HepG2 (cell line): Measurements from ENCODE around the gene VSIR. TPM values are rescaled to one million over a fixed set of nuclear protein-coding genes. Genes with fewer than 3 reads are reported as not detected.

Experiments used
- ARHGAP35 ChIP-seq: sonication (generic); formaldehyde crosslinking; IDR thresholded peaks from 2 replicates; pipeline ENCODE4 v1.9.0; 2022; ENCODE audit warnings: mild to moderate bottlenecking, inconsistent platforms, moderate library complexity, missing genetic modification reagents, borderline replicate concordance
- CEBPZ ChIP-seq: IDR thresholded peaks from 2 replicates; pipeline ENCODE4 v1.6.1; 2012; ENCODE audit warnings: low read length, improper control_type of control experiment
- KDM3A ChIP-seq: IDR thresholded peaks from 2 replicates; pipeline ENCODE4 v1.6.1; 2018; ENCODE audit warnings: low read depth, missing compliant biosample characterization
- KDM6A ChIP-seq: IDR thresholded peaks from 2 replicates; pipeline ENCODE4 v1.6.1; 2016; ENCODE audit warnings: low read depth
- RFXANK ChIP-seq: IDR thresholded peaks from 2 replicates; pipeline ENCODE4 v1.6.1; 2016
- SUZ12 ChIP-seq: fragments of 150-350 bp; IDR thresholded peaks from 2 replicates; pipeline ENCODE4 v1.6.1; 2014; ENCODE audit warnings: low read depth, low read length
- TBP ChIP-seq: sonication (generic); formaldehyde crosslinking; IDR thresholded peaks from 2 replicates; pipeline ENCODE4 v1.5.0; 2020; ENCODE audit warnings: missing genetic modification reagents
- ZBTB21 ChIP-seq: sonication (generic); formaldehyde crosslinking; IDR thresholded peaks from 2 replicates; pipeline ENCODE4 v1.4.0; 2020; ENCODE audit warnings: missing genetic modification reagents
- ZNF335 ChIP-seq: sonication (generic); formaldehyde crosslinking; IDR thresholded peaks from 2 replicates; pipeline ENCODE4 v1.4.0; 2020; ENCODE audit warnings: missing genetic modification reagents
- ZNF563 ChIP-seq: sonication (generic); formaldehyde crosslinking; IDR thresholded peaks from 2 replicates; pipeline ENCODE4 v1.8.0; 2022; ENCODE audit warnings: mild to moderate bottlenecking, moderate library complexity, missing genetic modification reagents
- ZNF589 ChIP-seq: sonication (generic); formaldehyde crosslinking; conservative IDR thresholded peaks from 2 replicates; pipeline ENCODE4 v1.8.0; 2022; ENCODE audit warnings: mild to moderate bottlenecking, moderate library complexity, missing genetic modification reagents
- ZNF740 ChIP-seq: sonication (generic); formaldehyde crosslinking; IDR thresholded peaks from 2 replicates; pipeline ENCODE4 v1.4.0; 2020; ENCODE audit warnings: missing genetic modification reagents
- polyA plus RNA-seq, 8 experiments: library from polyadenylated mRNA; depleted of rRNA in 3 of 8; stranded (reverse) in 7 of 8; unstranded in 1 of 8; fragments of >200 nt; fragmentation: Illumina TruSeq in 4 of 8; extraction: Trizol in 4 of 8; gene quantifications; 2 replicates each; pipeline versions ENCODE4 v1.2.1 to v1.2.3, GENCODE V29; 2011 to 2016; ENCODE audit warnings: low read depth in 4 of 8, missing spikeins in 1 of 8, mixed read lengths in 1 of 8; ENCODE audit not compliant: insufficient read depth in 1 of 8
- total RNA-seq, 5 experiments: library from RNA; depleted of rRNA; stranded (reverse); fragments of >200 nt; fragmentation: Illumina TruSeq; extraction: Trizol; gene quantifications; 2 replicates each; pipeline ENCODE4 v1.2.3, GENCODE V29; 2016; ENCODE audit warnings: low read depth in 1 of 5
- TF ChIP-seq, protein P1 (sequence below): sonication (generic); formaldehyde crosslinking; IDR thresholded peaks from 2 replicates; pipeline ENCODE4 v1.4.0; 2020; ENCODE audit warnings: mild to moderate bottlenecking, missing genetic modification reagents
- TF ChIP-seq, protein P2 (sequence below): sonication (generic); formaldehyde crosslinking; IDR thresholded peaks from 2 replicates; pipeline ENCODE4 v1.4.0; 2020; ENCODE audit warnings: missing genetic modification reagents, borderline replicate concordance
- TF ChIP-seq, protein P3 (sequence below): sonication (generic); formaldehyde crosslinking; IDR thresholded peaks from 2 replicates; pipeline ENCODE4 v1.4.0; 2020; ENCODE audit warnings: missing genetic modification reagents

The VSIR gene
- total and polyA plus RNA-seq, 2 of the 13 experiments (the other 11 are each of a cell fraction or from before 2014, with no cell fraction given) = 0.44 to 3.2 TPM

DNA sequence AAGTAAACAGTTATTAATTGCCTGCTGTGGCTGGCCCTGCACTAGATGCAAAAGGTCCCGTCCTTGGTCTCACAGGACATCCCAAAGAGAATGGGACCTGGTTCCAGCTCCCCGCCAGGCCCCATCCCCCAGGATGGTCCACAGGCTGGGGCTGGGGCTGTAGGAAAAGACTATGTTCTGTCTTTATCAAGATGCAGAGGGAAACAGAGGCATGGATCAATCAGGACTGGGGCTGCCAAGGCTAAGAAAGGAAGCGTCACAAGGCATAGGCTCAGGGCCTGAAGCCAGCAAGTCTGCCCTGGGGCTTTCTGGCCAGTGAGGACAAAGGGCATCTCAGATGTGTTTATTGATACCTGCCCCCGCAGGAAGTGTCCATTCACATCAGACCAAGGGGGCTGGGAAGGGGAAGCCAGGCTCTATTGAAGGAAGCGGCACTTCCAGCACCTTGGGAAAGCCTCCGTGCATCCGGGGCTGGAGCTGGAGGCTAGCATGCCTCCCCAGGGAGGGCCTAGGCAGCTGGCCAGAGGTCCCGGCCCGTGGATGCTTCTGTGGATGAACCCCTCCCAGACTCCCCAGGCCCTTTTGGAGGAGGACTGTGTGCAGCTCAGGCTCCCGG, 5.8 kb downstream of the VSIR start (continued):
- TF ChIP-seq TBP (no peak), ZNF589 (CRISPR knock-in tag) (no peak), ZNF740 (CRISPR knock-in tag) (no peak), KDM6A (no peak), RFXANK (CRISPR knock-in tag) (no peak), ZNF335 (CRISPR knock-in tag) (no peak), KDM3A (no peak), SUZ12 (no peak), ARHGAP35 (no peak), ZNF563 (no peak), CEBPZ (no peak), ZBTB21 (CRISPR knock-in tag) (no peak)
- TF ChIP-seq, protein P1, sequence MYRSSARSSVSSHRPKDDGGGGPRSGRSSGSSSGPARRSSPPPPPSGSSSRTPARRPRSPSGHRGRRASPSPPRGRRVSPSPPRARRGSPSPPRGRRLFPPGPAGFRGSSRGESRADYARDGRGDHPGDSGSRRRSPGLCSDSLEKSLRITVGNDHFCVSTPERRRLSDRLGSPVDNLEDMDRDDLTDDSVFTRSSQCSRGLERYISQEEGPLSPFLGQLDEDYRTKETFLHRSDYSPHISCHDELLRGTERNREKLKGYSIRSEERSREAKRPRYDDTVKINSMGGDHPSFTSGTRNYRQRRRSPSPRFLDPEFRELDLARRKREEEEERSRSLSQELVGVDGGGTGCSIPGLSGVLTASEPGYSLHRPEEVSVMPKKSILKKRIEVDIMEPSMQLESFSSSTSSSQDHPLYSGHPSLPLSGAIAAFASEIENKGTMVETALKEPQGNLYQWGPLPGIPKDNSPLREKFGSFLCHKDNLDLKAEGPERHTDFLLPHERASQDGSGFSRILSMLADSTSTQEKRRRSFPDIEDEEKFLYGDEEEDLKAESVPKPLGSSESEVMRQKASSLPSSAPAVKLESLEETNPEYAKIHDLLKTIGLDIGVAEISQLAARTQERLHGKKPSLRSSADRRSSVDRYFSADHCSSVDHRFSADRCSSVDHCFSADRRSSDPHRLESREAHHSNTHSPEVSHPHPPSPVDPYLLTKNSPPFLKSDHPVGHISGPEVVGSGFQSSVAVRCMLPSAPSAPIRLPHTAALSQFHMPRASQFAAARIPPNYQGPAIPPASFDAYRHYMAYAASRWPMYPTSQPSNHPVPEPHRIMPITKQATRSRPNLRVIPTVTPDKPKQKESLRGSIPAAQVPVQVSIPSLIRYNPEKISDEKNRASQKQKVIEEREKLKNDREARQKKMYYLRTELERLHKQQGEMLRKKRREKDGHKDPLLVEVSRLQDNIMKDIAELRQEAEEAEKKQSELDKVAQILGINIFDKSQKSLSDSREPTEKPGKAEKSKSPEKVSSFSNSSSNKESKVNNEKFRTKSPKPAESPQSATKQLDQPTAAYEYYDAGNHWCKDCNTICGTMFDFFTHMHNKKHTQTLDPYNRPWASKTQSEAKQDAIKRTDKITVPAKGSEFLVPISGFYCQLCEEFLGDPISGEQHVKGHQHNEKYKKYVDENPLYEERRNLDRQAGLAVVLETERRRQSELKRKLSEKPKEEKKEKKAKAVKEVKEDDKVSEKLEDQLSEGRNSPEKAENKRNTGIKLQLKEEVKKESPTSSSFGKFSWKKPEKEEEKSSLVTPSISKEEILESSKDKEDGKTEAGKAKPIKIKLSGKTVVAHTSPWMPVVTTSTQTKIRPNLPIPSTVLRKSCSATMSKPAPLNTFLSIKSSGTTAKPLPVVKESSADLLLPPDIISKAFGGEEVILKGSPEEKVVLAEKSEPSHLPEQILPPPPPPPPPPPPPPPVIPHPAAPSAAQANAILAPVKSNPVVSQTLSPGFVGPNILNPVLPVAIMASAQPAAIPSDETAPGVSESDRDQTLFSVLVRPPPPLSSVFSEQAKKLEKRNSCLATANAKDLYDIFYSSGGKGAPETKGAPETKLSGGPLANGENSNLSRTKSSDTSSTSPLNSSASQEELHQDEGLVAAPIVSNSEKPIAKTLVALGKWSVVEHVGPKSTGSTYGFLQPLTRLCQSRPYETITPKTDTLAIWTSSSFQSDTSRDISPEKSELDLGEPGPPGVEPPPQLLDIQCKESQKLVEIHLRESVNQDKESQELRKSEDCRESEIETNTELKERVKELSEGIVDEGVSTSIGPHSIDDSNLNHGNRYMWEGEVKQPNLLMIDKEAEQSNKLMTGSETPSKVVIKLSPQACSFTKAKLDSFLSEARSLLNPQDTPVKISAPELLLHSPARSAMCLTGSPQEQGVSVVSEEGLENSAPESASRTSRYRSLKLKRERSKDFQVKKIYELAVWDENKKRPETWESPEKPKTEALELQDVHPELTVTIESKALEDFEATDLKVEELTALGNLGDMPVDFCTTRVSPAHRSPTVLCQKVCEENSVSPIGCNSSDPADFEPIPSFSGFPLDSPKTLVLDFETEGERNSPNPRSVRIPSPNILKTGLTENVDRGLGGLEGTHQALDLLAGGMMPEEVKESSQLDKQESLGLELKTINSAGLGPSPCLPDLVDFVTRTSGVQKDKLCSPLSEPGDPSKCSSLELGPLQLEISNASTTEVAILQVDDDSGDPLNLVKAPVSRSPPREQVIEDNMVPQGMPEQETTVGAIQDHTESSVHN (CRISPR knock-in tag) = no peak
- TF ChIP-seq, protein P2, sequence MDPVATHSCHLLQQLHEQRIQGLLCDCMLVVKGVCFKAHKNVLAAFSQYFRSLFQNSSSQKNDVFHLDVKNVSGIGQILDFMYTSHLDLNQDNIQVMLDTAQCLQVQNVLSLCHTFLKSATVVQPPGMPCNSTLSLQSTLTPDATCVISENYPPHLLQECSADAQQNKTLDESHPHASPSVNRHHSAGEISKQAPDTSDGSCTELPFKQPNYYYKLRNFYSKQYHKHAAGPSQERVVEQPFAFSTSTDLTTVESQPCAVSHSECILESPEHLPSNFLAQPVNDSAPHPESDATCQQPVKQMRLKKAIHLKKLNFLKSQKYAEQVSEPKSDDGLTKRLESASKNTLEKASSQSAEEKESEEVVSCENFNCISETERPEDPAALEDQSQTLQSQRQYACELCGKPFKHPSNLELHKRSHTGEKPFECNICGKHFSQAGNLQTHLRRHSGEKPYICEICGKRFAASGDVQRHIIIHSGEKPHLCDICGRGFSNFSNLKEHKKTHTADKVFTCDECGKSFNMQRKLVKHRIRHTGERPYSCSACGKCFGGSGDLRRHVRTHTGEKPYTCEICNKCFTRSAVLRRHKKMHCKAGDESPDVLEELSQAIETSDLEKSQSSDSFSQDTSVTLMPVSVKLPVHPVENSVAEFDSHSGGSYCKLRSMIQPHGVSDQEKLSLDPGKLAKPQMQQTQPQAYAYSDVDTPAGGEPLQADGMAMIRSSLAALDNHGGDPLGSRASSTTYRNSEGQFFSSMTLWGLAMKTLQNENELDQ = no peak
- TF ChIP-seq, protein P3, sequence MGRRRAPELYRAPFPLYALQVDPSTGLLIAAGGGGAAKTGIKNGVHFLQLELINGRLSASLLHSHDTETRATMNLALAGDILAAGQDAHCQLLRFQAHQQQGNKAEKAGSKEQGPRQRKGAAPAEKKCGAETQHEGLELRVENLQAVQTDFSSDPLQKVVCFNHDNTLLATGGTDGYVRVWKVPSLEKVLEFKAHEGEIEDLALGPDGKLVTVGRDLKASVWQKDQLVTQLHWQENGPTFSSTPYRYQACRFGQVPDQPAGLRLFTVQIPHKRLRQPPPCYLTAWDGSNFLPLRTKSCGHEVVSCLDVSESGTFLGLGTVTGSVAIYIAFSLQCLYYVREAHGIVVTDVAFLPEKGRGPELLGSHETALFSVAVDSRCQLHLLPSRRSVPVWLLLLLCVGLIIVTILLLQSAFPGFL (CRISPR knock-in tag) = no peak
